ENCODE data around the gene EVA1B. TPM values are rescaled to one million over a fixed set of nuclear protein-coding genes. Genes with fewer than 3 reads are reported as not detected.
A peak's percentile ranks its signal among the peaks of the same experiment; 100 is the strongest.

The EVA1B gene
- total RNA-seq, 1 donor from 2014 or later, result 88.4 TPM

DNA sequence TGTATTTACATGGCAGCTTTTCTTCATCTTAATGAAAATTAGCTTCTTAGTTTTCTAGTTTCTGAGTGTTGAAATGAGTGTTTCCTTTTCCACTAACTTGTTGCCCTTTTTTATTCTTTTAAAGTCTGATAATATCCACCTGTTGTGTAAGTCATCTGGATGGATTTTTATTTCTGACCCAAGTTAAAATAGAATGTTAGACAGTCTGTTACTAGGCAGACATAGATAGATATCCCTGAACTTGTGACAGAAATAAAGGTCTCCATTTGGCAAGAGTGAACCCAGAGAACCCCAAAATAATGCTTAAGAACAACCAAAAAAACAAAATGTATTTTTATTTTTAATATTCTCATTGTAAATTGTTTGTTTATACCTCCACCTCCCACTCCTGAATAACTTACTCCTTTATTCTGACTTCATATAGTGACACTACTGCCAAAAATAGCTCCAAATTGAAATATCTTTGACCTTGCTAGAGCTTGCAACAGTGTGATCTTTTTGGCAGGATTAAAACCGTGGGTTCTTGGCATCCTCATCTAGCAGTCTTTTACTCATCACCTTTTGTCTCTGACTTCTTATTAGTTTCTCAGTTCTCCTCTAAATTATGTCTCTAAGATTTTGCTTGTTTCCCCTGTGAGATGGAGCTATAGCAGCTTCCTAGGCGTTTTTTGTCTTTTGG is 44.2 kb downstream of the EVA1B start:
- TF ChIP-seq, protein P1, sequence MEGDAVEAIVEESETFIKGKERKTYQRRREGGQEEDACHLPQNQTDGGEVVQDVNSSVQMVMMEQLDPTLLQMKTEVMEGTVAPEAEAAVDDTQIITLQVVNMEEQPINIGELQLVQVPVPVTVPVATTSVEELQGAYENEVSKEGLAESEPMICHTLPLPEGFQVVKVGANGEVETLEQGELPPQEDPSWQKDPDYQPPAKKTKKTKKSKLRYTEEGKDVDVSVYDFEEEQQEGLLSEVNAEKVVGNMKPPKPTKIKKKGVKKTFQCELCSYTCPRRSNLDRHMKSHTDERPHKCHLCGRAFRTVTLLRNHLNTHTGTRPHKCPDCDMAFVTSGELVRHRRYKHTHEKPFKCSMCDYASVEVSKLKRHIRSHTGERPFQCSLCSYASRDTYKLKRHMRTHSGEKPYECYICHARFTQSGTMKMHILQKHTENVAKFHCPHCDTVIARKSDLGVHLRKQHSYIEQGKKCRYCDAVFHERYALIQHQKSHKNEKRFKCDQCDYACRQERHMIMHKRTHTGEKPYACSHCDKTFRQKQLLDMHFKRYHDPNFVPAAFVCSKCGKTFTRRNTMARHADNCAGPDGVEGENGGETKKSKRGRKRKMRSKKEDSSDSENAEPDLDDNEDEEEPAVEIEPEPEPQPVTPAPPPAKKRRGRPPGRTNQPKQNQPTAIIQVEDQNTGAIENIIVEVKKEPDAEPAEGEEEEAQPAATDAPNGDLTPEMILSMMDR (IDR thresholded peaks at IDR 0.05), result no peak
- Mint-ChIP-seq H3K36me3 (ENCODE audit: low read depth) (peaks cover 11% of the 10 kb centered on the region), H3K27ac (ENCODE audit: unreplicated experiment) (peak overlapping the region; percentile 68), H3K27me3 (ENCODE audit: low read depth) (no peaks in the 10 kb centered on the region), H3K4me1 (ENCODE audit: low read depth) (peaks cover 28% of the 10 kb centered on the region), H3K4me3 (ENCODE audit: unreplicated experiment) (no peak overlapping the region), H3K9me3 (ENCODE audit: low read depth) (no peaks in the 10 kb centered on the region)
- DNase-seq (ENCODE audit: low spot score), result no peak

DNA sequence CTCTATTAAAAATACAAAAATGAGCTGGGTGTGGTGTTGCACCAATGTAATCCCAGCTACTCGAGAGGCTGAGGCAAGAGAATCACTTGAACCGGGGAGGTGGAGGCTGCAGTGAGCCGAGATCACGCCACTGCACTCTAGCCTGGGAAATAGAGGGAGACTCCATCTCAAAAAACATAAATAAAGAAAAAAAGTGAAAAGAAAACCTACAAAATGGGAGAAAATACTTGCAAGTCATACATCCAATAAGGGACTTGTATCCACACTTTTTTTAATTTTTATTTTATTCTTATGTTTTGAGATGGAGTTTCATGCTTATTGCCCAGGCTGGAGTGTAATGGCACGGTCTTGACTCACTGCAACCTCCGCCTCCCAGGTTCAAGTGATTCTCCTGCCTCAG is 46.8 kb downstream of the EVA1B start:
- no peak for DNase-seq (ENCODE audit: low spot score)
- Mint-ChIP-seq H3K4me1 (ENCODE audit: low read depth) (peaks cover 17% of the 10 kb centered on the region), H3K36me3 (ENCODE audit: low read depth) (peaks cover 14% of the 10 kb centered on the region), H3K27me3 (ENCODE audit: low read depth) (no peaks in the 10 kb centered on the region), H3K27ac (ENCODE audit: unreplicated experiment) (no peak overlapping the region), H3K9me3 (ENCODE audit: low read depth) (no peaks in the 10 kb centered on the region), H3K4me3 (ENCODE audit: unreplicated experiment) (no peak overlapping the region)
- TF ChIP-seq, protein P1 (IDR thresholded peaks at IDR 0.05), result no peak

DNA sequence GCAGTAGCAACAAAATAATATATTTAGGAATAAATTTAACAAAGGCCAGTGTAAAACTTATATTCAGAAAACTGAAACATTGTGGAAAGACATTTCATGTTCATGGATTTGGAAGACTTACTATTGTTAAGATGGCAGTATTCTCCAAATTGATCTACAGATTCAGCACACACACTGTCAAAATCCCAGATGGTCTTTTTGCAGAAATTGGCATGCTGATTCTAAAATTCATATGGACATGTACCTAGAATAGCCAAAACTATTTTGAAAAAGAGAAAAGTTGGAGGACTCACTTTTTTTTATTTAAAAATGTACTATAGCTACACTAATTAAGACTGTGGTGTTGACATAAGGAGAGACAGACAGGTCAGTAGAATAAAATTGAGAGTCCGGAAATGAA is 49.2 kb downstream of the EVA1B start:
- peaks cover 14% of the 10 kb centered on the region for H3K36me3 Mint-ChIP-seq (ENCODE audit: low read depth)
- no peak overlapping the region for H3K4me3 Mint-ChIP-seq (ENCODE audit: unreplicated experiment)
- peaks cover 9% of the 10 kb centered on the region for H3K4me1 Mint-ChIP-seq (ENCODE audit: low read depth)
- DNase-seq (ENCODE audit: low spot score), result no peak
- no peaks in the 10 kb centered on the region for H3K9me3 Mint-ChIP-seq (ENCODE audit: low read depth)
- H3K27ac Mint-ChIP-seq (ENCODE audit: unreplicated experiment), result peak overlapping the region; percentile 5
- no peaks in the 10 kb centered on the region for H3K27me3 Mint-ChIP-seq (ENCODE audit: low read depth)
- TF ChIP-seq, protein P1 (IDR thresholded peaks at IDR 0.05), result no peak

DNA sequence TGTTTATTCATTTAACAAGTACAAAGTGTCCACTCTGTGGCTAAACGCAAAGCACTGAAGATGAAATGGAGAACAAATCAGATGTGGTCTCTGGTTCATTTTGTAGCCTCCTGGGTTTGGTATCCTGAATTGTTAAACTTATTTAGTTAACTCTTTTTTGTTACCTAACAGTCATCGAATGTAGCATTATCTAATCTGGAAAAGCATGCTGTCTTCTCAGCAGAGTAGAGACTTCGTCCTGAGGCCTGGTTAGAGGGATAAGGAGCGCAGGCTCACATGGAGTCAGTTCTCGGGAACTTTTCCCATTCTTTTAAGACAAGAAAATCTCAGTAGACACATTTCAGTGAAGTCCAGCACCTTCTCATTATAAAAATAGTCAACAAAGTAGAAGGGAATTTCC is 50.4 kb downstream of the EVA1B start:
- Mint-ChIP-seq H3K9me3 (ENCODE audit: low read depth) (no peaks in the 10 kb centered on the region), H3K4me3 (ENCODE audit: unreplicated experiment) (no peak overlapping the region), H3K36me3 (ENCODE audit: low read depth) (peaks cover 14% of the 10 kb centered on the region), H3K27me3 (ENCODE audit: low read depth) (no peaks in the 10 kb centered on the region), H3K4me1 (ENCODE audit: low read depth) (peaks cover 8% of the 10 kb centered on the region), H3K27ac (ENCODE audit: unreplicated experiment) (no peak overlapping the region)
- TF ChIP-seq, protein P1 (IDR thresholded peaks at IDR 0.05), result no peak
- no peak for DNase-seq (ENCODE audit: low spot score)

Other genes with a start within 250 kb of the EVA1B start
- gene TEKT2, start 239.6 kb downstream of the EVA1B start, total RNA-seq, result 0.17 TPM in 1 of 3 replicates, not detected in the others
- 24.0 to 26.9 TPM (median 26.8 TPM) in 3 replicates for gene ADPRS, start 234.8 kb downstream of the EVA1B start, total RNA-seq
- 10.8 to 18.1 TPM (median 17.4 TPM) in 3 replicates for gene COL8A2, start 198.4 kb downstream of the EVA1B start, total RNA-seq
- 67.7 to 74.5 TPM (median 69.7 TPM) in 3 replicates for gene TRAPPC3, start 174.2 kb downstream of the EVA1B start, total RNA-seq
- 159 to 177 TPM (median 173 TPM) in 3 replicates for gene MAP7D1, start 167.5 kb downstream of the EVA1B start, total RNA-seq
- 88.7 to 106 TPM (median 106 TPM) in 3 replicates for gene THRAP3, start 99.2 kb downstream of the EVA1B start, total RNA-seq
- 9.4 to 15.0 TPM (median 10.8 TPM) in 3 replicates for gene SH3D21, start 17.3 kb downstream of the EVA1B start, total RNA-seq
- gene STK40, start 62.3 kb upstream of the EVA1B start, total RNA-seq, result 42.6 to 63.7 TPM (median 59.9 TPM) in 3 replicates
- gene LSM10, start 74.3 kb upstream of the EVA1B start, total RNA-seq, result 45.0 to 47.3 TPM (median 45.7 TPM) in 3 replicates
- 4.5 to 7.3 TPM (median 6.2 TPM) in 3 replicates for gene OSCP1, start 126.8 kb upstream of the EVA1B start, total RNA-seq
- 51.3 to 68.5 TPM (median 53.2 TPM) in 3 replicates for gene MRPS15, start 140.7 kb upstream of the EVA1B start, total RNA-seq
- not detected in 3 replicates for gene CSF3R, start 159.3 kb upstream of the EVA1B start, total RNA-seq